Tibial nerve (tissue), 3 donors: ENCODE data around the gene PPP4R1.

Source experiments
- POLR2A ChIP-seq, 2 donors: fragments of 450-650 bp; IDR thresholded peaks; one replicate each; pipeline ENCODE4 v1.6.1; 2017; ENCODE audit warnings: antibody characterized with exemption in 2 of 2, mild to moderate bottlenecking in 2 of 2, moderate library complexity in 2 of 2
- TF ChIP-seq, protein P1 (sequence below), 5 experiments: fragments of 200-600 bp in 3 of 5; fragments of 450-650 bp in 2 of 5; sonication (generic) in 3 of 5; IDR thresholded peaks; one replicate each; pipeline ENCODE4 v1.5.1; 2016 to 2019; ENCODE audit warnings: antibody characterized with exemption in 5 of 5, mild to moderate bottlenecking in 3 of 5, moderate library complexity in 2 of 5

- TF ChIP-seq, protein P1, sequence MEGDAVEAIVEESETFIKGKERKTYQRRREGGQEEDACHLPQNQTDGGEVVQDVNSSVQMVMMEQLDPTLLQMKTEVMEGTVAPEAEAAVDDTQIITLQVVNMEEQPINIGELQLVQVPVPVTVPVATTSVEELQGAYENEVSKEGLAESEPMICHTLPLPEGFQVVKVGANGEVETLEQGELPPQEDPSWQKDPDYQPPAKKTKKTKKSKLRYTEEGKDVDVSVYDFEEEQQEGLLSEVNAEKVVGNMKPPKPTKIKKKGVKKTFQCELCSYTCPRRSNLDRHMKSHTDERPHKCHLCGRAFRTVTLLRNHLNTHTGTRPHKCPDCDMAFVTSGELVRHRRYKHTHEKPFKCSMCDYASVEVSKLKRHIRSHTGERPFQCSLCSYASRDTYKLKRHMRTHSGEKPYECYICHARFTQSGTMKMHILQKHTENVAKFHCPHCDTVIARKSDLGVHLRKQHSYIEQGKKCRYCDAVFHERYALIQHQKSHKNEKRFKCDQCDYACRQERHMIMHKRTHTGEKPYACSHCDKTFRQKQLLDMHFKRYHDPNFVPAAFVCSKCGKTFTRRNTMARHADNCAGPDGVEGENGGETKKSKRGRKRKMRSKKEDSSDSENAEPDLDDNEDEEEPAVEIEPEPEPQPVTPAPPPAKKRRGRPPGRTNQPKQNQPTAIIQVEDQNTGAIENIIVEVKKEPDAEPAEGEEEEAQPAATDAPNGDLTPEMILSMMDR (IDR thresholded peaks at IDR 0.05) = no peak
- TF ChIP-seq POLR2A (IDR thresholded peaks at IDR 0.05) = no peak
Measured at GRCh38 chr18:9521770-9522169, 92.6 kb downstream of the PPP4R1 start.
